GM12878 (cell line): ENCODE results near the gene TEX51. TPM values are rescaled to one million over a fixed set of nuclear protein-coding genes. Genes with fewer than 3 reads are reported as not detected.

Experiments
- ATAC-seq: fragments of 200-7000 bp; cut with Tn5 transposase; 3 replicates; pipeline ENCODE4 v1.9.1; 2020; ENCODE audit warnings: mild to moderate bottlenecking, moderate library complexity
- Bru-seq: library from RNA; stranded (reverse); fragments of 400-500 nt; gene quantifications from one replicate; lab custom pipeline; 2021; lab: Mats Ljungman, UMichigan
- BruChase-seq, 2 experiments: library from RNA; stranded (reverse); fragments of 400-500 nt; gene quantifications; one replicate each; lab custom pipeline; 2021; lab: Mats Ljungman, UMichigan
- BruUV-seq: library from RNA; stranded (reverse); fragments of 400-500 nt; replicated peaks from 2 replicates; lab custom pipeline; 2021; lab: Mats Ljungman, UMichigan
- CTCF ChIA-PET: fragments of 300-600 bp; sonication (Branson Sonifier 250); formaldehyde crosslinking; extraction: SDS; loops from one replicate; lab custom pipeline; 2021; ENCODE audit warnings: inconsistent platforms; lab: Yijun Ruan, JAX
- POLR2A ChIA-PET: fragments of 350-600 bp; formaldehyde crosslinking; extraction: SDS; loops from one replicate; lab custom pipeline; 2021; ENCODE audit warnings: inconsistent platforms; lab: Charles Lee
- RAD21 ChIA-PET: fragments of 300-600 bp; sonication (Branson Sonifier 250); formaldehyde crosslinking; loops from one replicate; lab custom pipeline; 2023; ENCODE audit warnings: antibody characterized with exemption; ENCODE audit not compliant: unreplicated experiment; lab: Charles Lee
- SMC1A ChIA-PET: fragments of 300-600 bp; sonication (Branson Sonifier 250); formaldehyde crosslinking; loops from one replicate; lab custom pipeline; 2023; ENCODE audit not compliant: unreplicated experiment, uncharacterized antibody; lab: Charles Lee
- DNase-seq: peaks from one replicate; pipeline ENCODE4 v3.0.0-alpha.2; 2011; ENCODE audit warnings: low read depth, low spot score
- FAIRE-seq: peaks from 3 replicates; lab custom pipeline; 2011; peaks lifted over from hg19 to GRCh38; lab: Jason Lieb, UNC
- H2AFZ ChIP-seq: 2 replicates; pipeline ENCODE4 v1.6.0; 2011; ENCODE audit warnings: low read depth, low read length, control low read depth; ENCODE audit not compliant: control insufficient read depth
- H3K27ac ChIP-seq: 2 replicates; pipeline ENCODE4 v1.5.1; 2011; ENCODE audit warnings: control low read depth; ENCODE audit not compliant: control insufficient read depth, insufficient read depth
- H3K27me3 ChIP-seq, 2 experiments: replicated peaks in 1 of 2; 2 replicates each; pipeline versions ENCODE4 v1.6.0 to v1.6.1; 2011; ENCODE audit warnings: low read length in 1 of 2; ENCODE audit not compliant: control insufficient read depth in 2 of 2, insufficient read depth in 2 of 2
- H3K36me3 ChIP-seq, 2 experiments: 2 replicates each; pipeline ENCODE4 v1.5.1; 2011; ENCODE audit warnings: low read length in 1 of 2; ENCODE audit not compliant: control insufficient read depth in 2 of 2, insufficient read depth in 2 of 2
- H3K4me1 ChIP-seq: 2 replicates; pipeline ENCODE4 v1.6.1; 2011; ENCODE audit warnings: mild to moderate bottlenecking, low read length, moderate library complexity, mixed read lengths; ENCODE audit not compliant: control insufficient read depth, insufficient read depth
- H3K4me2 ChIP-seq: 2 replicates; pipeline ENCODE4 v1.6.0; 2011; ENCODE audit warnings: control low read depth; ENCODE audit not compliant: control insufficient read depth, insufficient read depth
- H3K4me3 ChIP-seq: fragments of 200-600 bp; sonication (generic); 2 replicates; pipeline ENCODE4 v1.5.1; 2016
- H3K79me2 ChIP-seq: 2 replicates; pipeline ENCODE4 v1.6.0; 2011; ENCODE audit warnings: low read length; ENCODE audit not compliant: control insufficient read depth, insufficient read depth
- H3K9ac ChIP-seq: 2 replicates; pipeline ENCODE4 v1.8.0; 2011; ENCODE audit warnings: low read length, control low read depth, mixed read lengths; ENCODE audit not compliant: control insufficient read depth, insufficient read depth
- H3K9me3 ChIP-seq: replicated peaks from 3 replicates; pipeline ENCODE4 v1.5.1; 2011; ENCODE audit warnings: mild to moderate bottlenecking, low read length; ENCODE audit not compliant: control insufficient read depth, insufficient read depth
- H4K20me1 ChIP-seq: 2 replicates; pipeline ENCODE4 v1.6.0; 2011; ENCODE audit not compliant: control insufficient read depth, insufficient read depth
- BCL11A ChIP-seq: IDR thresholded peaks from 2 replicates; pipeline ENCODE4 v1.6.1; 2011; ENCODE audit warnings: low read depth, low read length
- CREB1 ChIP-seq: IDR thresholded peaks from 2 replicates; pipeline ENCODE4 v1.6.1; 2012; ENCODE audit warnings: low read depth, mild to moderate bottlenecking, inconsistent platforms
- CREM ChIP-seq: IDR thresholded peaks from 2 replicates; pipeline ENCODE4 v1.6.1; 2014; ENCODE audit warnings: antibody characterized with exemption, low read depth
- FOS ChIP-seq: IDR thresholded peaks from 3 replicates; pipeline ENCODE4 v1.6.1; 2011; ENCODE audit warnings: borderline replicate concordance; ENCODE audit not compliant: insufficient read length; ENCODE audit errors: extremely low read depth
- HDAC2 ChIP-seq: fragments of 200-600 bp; sonication (generic); IDR thresholded peaks from 2 replicates; pipeline ENCODE4 v1.6.1; 2017
- MTA3 ChIP-seq: IDR thresholded peaks from 2 replicates; pipeline ENCODE4 v1.6.1; 2012; ENCODE audit warnings: low read length, inconsistent platforms, borderline replicate concordance
- NFIC ChIP-seq: IDR thresholded peaks from 2 replicates; pipeline ENCODE4 v1.6.1; 2012; ENCODE audit warnings: low read depth, mild to moderate bottlenecking, inconsistent platforms, low read length, moderate library complexity
- POLR2A ChIP-seq: IDR thresholded peaks from 2 replicates; pipeline ENCODE4 v1.6.1; 2011; ENCODE audit warnings: low read depth, mild to moderate bottlenecking, low read length
- POLR2AphosphoS5 ChIP-seq: IDR thresholded peaks from 2 replicates; pipeline ENCODE4 v1.6.1; 2011; ENCODE audit warnings: mild to moderate bottlenecking, low read length, inconsistent platforms
- TCF12 ChIP-seq: IDR thresholded peaks from 2 replicates; pipeline ENCODE4 v1.6.1; 2011; ENCODE audit warnings: low read depth, mild to moderate bottlenecking, low read length
- ZNF207 ChIP-seq: fragments of 450-650 bp; IDR thresholded peaks from 2 replicates; pipeline ENCODE4 v1.6.1; 2014; ENCODE audit warnings: antibody characterized with exemption, mild to moderate bottlenecking, borderline replicate concordance
- ZNF24 ChIP-seq: fragments of 450-650 bp; IDR thresholded peaks from 2 replicates; pipeline ENCODE4 v1.6.1; 2017; ENCODE audit warnings: antibody characterized with exemption, mild to moderate bottlenecking
- WGBS: methylation state at CpG from one replicate; pipeline ENCODE4 v1.1.6; 2016; ENCODE audit warnings: low lambda C conversion rate; ENCODE audit not compliant: insufficient replicate concordance, insufficient coverage; ENCODE audit errors: missing lambda C conversion rate; 5-methylcytosine and 5-hydroxymethylcytosine counted together
- in situ Hi-C: fragments of 300-500 bp; cut with MboI; formaldehyde crosslinking; loops from 9 replicates; pipeline ENCODE4 v1.14.3; 2018; ENCODE audit warnings: mixed read lengths
- intact Hi-C: fragments of 100-400 bp; cut with micrococcal nuclease; formaldehyde crosslinking; loops from one replicate; pipeline ENCODE4 v1.14.2; 2022; ENCODE audit not compliant: unreplicated experiment
- long read RNA-seq, 2 experiments: library from polyadenylated mRNA; unstranded; transcript quantifications; one replicate each; pipeline ENCODE4 v2.0.0, GENCODE V29; 2019 to 2020
- polyA minus RNA-seq, 3 experiments: library from RNA; depleted of rRNA, polyadenylated mRNA; stranded (reverse); fragments of >200 nt; gene quantifications; 2 replicates each; pipeline ENCODE4 v1.2.3, GENCODE V29; 2011
- polyA plus RNA-seq, 11 experiments: library from polyadenylated mRNA; depleted of rRNA in 4 of 11; unstranded in 6 of 11; stranded (reverse) in 5 of 11; fragments of >200 nt; fragmentation: Nextera tagmentation in 4 of 11; fragmentation: Illumina TruSeq in 1 of 11; extraction: Ambion mirVana in 4 of 11; extraction: Trizol in 1 of 11; gene quantifications; 1 replicate in 1 of 11; 2 replicates in 10 of 11; pipeline versions ENCODE4 v1.2.1 to v1.2.3, GENCODE V29; 2011 to 2016; ENCODE audit warnings: inconsistent platforms in 2 of 11, missing spikeins in 2 of 11, low read depth in 1 of 11
- total RNA-seq, 4 experiments: library from RNA; depleted of rRNA in 3 of 4; stranded (reverse); fragments of >200 nt in 3 of 4; fragmentation: Illumina TruSeq in 1 of 4; extraction: Trizol in 1 of 4; gene quantifications; 2 replicates each; pipeline versions ENCODE4 v1.2.1 to v1.2.3, GENCODE V29; 2013 to 2021
- TF ChIP-seq, protein P1 (sequence below): IDR thresholded peaks from 2 replicates; pipeline ENCODE4 v1.6.1; 2012; ENCODE audit warnings: low read length, inconsistent platforms
- TF ChIP-seq, protein P2 (sequence below): fragments of 450-650 bp; IDR thresholded peaks from 2 replicates; pipeline ENCODE4 v1.6.1; 2018; ENCODE audit warnings: mild to moderate bottlenecking, low read depth, moderate library complexity; ENCODE audit not compliant: partially characterized antibody
- TF ChIP-seq, protein P3 (sequence below): fragments of 150-350 bp; IDR thresholded peaks from 2 replicates; pipeline ENCODE4 v1.6.1; 2016; ENCODE audit warnings: low read depth, low read length

The TEX51 gene
- total RNA-seq (2013; cell fraction: nucleolus; rRNA removed): not detected in 2 replicates
- total RNA-seq (2014; rRNA removed) (not detected in 2 replicates), total RNA-seq (2014; rRNA removed; fragmentation: Illumina TruSeq; extraction: Trizol) (not detected in 2 replicates), total RNA-seq (2021) (not detected in 2 replicates), polyA plus RNA-seq (2011; rRNA removed) (not detected in 2 replicates), polyA plus RNA-seq (2014; fragmentation: Illumina TruSeq; extraction: Trizol) (not detected in 2 replicates), polyA plus RNA-seq (2014; fragmentation: Nextera tagmentation; extraction: Ambion mirVana) (not detected), polyA plus RNA-seq (2014; rRNA removed) (not detected in 2 replicates), polyA plus RNA-seq (2016; fragmentation: Nextera tagmentation; extraction: Ambion mirVana) (not detected), polyA minus RNA-seq (2011; rRNA and poly(A)+ RNA removed) (not detected in 2 replicates), Bru-seq, nascent RNA (not detected), BruChase-seq, experiment 1, labeled RNA remaining after a 6-hour chase (not detected), BruChase-seq, experiment 2, labeled RNA remaining after a 2-hour chase (not detected)
- polyA plus RNA-seq (2011; ENCODE audit: low read depth): not detected
- not detected in 2 replicates for polyA plus RNA-seq (2011; cell fraction: cytosol; rRNA removed)
- not detected in 2 replicates for polyA plus RNA-seq (2011; cell fraction: nucleus; rRNA removed)
- not detected in 2 replicates for polyA plus RNA-seq (2012)
- not detected in 2 replicates for polyA minus RNA-seq (2011; cell fraction: cytosol; rRNA and poly(A)+ RNA removed)
- not detected in 2 replicates for polyA minus RNA-seq (2011; cell fraction: nucleus; rRNA and poly(A)+ RNA removed)
- long read RNA-seq, experiment 1: 0 reads
- long read RNA-seq, experiment 2: 0 reads

DNA sequence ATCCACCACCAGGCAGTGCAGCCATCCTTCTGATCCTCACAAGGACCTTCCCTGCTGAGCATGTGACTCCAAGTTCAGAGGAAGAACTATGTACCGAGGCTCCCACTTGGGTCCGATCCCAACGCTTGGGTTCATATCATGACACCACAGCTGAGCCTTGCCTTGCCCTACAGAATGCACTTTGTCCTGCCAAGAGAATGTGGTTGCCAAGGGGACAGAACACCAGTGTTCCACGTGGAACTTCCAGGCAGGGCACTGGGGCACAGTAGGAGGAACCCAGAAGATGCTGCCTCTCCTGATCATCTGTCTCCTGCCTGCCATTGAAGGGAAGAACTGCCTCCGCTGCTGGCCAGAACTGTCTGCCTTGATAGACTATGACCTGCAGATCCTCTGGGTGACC, at the start of gene TEX51:
Gene TEX51, plus strand, starts transcription at position 255 of the 400 bp plus-strand sequence. Its CDS starts 29 bp downstream, at position 284.
- Histone ChIP-seq H3K27ac (no peak within 1 kb of the TSS), H3K27me3 (no peaks in the 10 kb centered on the region; a peak in 1 of 4 replicates), H3K9ac (no peak within 1 kb of the TSS), H4K20me1 (no peaks in the 10 kb centered on the region), H3K79me2 (no peaks in the 10 kb centered on the region), H3K4me1 (no peaks in the 10 kb centered on the region), H2AFZ (no peak within 1 kb of the TSS), H3K4me3 (no peak within 1 kb of the TSS), H3K9me3 (no peaks in the 10 kb centered on the region; the same call in 2 of the 3 replicates), H3K4me2 (no peak within 1 kb of the TSS), H3K36me3 (no peaks in the 10 kb centered on the region)
- no peak for FAIRE-seq
- TF ChIP-seq NFIC (no peak), BCL11A (no peak), POLR2AphosphoS5 (no peak), CREB1 (no peak), TCF12 (no peak), ZNF24 (no peak), HDAC2 (no peak), ZNF207 (no peak), POLR2A (no peak), FOS (no peak), MTA3 (no peak), CREM (no peak)
- TF ChIP-seq, protein P1, sequence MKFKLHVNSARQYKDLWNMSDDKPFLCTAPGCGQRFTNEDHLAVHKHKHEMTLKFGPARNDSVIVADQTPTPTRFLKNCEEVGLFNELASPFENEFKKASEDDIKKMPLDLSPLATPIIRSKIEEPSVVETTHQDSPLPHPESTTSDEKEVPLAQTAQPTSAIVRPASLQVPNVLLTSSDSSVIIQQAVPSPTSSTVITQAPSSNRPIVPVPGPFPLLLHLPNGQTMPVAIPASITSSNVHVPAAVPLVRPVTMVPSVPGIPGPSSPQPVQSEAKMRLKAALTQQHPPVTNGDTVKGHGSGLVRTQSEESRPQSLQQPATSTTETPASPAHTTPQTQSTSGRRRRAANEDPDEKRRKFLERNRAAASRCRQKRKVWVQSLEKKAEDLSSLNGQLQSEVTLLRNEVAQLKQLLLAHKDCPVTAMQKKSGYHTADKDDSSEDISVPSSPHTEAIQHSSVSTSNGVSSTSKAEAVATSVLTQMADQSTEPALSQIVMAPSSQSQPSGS: no peak
- TF ChIP-seq, protein P2, sequence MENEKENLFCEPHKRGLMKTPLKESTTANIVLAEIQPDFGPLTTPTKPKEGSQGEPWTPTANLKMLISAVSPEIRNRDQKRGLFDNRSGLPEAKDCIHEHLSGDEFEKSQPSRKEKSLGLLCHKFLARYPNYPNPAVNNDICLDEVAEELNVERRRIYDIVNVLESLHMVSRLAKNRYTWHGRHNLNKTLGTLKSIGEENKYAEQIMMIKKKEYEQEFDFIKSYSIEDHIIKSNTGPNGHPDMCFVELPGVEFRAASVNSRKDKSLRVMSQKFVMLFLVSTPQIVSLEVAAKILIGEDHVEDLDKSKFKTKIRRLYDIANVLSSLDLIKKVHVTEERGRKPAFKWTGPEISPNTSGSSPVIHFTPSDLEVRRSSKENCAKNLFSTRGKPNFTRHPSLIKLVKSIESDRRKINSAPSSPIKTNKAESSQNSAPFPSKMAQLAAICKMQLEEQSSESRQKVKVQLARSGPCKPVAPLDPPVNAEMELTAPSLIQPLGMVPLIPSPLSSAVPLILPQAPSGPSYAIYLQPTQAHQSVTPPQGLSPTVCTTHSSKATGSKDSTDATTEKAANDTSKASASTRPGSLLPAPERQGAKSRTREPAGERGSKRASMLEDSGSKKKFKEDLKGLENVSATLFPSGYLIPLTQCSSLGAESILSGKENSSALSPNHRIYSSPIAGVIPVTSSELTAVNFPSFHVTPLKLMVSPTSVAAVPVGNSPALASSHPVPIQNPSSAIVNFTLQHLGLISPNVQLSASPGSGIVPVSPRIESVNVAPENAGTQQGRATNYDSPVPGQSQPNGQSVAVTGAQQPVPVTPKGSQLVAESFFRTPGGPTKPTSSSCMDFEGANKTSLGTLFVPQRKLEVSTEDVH: no peak
- TF ChIP-seq, protein P3, sequence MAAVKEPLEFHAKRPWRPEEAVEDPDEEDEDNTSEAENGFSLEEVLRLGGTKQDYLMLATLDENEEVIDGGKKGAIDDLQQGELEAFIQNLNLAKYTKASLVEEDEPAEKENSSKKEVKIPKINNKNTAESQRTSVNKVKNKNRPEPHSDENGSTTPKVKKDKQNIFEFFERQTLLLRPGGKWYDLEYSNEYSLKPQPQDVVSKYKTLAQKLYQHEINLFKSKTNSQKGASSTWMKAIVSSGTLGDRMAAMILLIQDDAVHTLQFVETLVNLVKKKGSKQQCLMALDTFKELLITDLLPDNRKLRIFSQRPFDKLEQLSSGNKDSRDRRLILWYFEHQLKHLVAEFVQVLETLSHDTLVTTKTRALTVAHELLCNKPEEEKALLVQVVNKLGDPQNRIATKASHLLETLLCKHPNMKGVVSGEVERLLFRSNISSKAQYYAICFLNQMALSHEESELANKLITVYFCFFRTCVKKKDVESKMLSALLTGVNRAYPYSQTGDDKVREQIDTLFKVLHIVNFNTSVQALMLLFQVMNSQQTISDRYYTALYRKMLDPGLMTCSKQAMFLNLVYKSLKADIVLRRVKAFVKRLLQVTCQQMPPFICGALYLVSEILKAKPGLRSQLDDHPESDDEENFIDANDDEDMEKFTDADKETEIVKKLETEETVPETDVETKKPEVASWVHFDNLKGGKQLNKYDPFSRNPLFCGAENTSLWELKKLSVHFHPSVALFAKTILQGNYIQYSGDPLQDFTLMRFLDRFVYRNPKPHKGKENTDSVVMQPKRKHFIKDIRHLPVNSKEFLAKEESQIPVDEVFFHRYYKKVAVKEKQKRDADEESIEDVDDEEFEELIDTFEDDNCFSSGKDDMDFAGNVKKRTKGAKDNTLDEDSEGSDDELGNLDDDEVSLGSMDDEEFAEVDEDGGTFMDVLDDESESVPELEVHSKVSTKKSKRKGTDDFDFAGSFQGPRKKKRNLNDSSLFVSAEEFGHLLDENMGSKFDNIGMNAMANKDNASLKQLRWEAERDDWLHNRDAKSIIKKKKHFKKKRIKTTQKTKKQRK: no peak
- intact Hi-C loops (no loop called here), in situ Hi-C loops (no loop called here)
- DNase-seq: no peak
- BruUV-seq: no TSS peak
- no peak for ATAC-seq
- ChIA-PET POLR2A (no interaction called here), CTCF (no interaction called here), SMC1A (no interaction called here), RAD21 (no interaction called here)
- 50% methylated on average over 5 of the region's 5 CpGs for WGBS
